SK-N-SH (cell line): ENCODE data around the gene ASTL. TPM values are rescaled to one million over a fixed set of nuclear protein-coding genes. Genes with fewer than 3 reads are reported as not detected.

Experiments
- CTCF ChIA-PET: fragments of 300-600, 350-600 bp; formaldehyde crosslinking; extraction: SDS; loops from one replicate; lab custom pipeline; 2021; lab: Yijun Ruan, JAX
- POLR2A ChIA-PET: fragments of 350-600 bp; sonication (Branson Sonifier 250); formaldehyde crosslinking; extraction: SDS; loops from one replicate; lab custom pipeline; 2020; ENCODE audit warnings: antibody characterized with exemption, inconsistent platforms; lab: Yijun Ruan, JAX
- DNase-seq: peaks from one replicate; pipeline ENCODE4 v3.0.0; 2012
- H2AFZ ChIP-seq: fragments of 200-600 bp; sonication (generic); 2 replicates; pipeline ENCODE4 v1.8.1; 2016; ENCODE audit warnings: antibody characterized with exemption, mild to moderate bottlenecking, low read depth
- H3F3A ChIP-seq: fragments of 200-600 bp; sonication (generic); replicated peaks from 2 replicates; pipeline ENCODE3; 2016; ENCODE audit warnings: antibody characterized with exemption, mild to moderate bottlenecking; ENCODE audit not compliant: insufficient read depth
- H3K27ac ChIP-seq, 2 experiments: fragments of 200-500 bp in 1 of 2; fragments of 200-600 bp in 1 of 2; sonication (Bioruptor generic) in 1 of 2; sonication (generic), shearing (Covaris generic) in 1 of 2; 2 replicates each; pipeline versions ENCODE4 v1.5.1 to v1.6.1; 2014 to 2016; ENCODE audit warnings: low read depth in 2 of 2, inconsistent platforms in 1 of 2, low read length in 1 of 2, mild to moderate bottlenecking in 1 of 2, mixed read lengths in 1 of 2
- H3K27me3 ChIP-seq: fragments of 200-600 bp; sonication (generic), shearing (Covaris generic); 2 replicates; pipeline ENCODE4 v1.6.1; 2016; ENCODE audit warnings: mixed run types; ENCODE audit not compliant: insufficient read depth
- H3K36me3 ChIP-seq, 2 experiments: fragments of 200-500 bp in 1 of 2; fragments of 200-600 bp in 1 of 2; sonication (Bioruptor generic) in 1 of 2; sonication (generic) in 1 of 2; replicated peaks in 1 of 2; 2 replicates each; pipeline versions ENCODE3 to v1.5.1; 2014 to 2016; ENCODE audit warnings: low read length in 1 of 2, mild to moderate bottlenecking in 1 of 2; ENCODE audit not compliant: insufficient read depth in 2 of 2, control insufficient read depth in 1 of 2
- H3K4me1 ChIP-seq, 2 experiments: fragments of 200-500 bp in 1 of 2; fragments of 200-600 bp in 1 of 2; sonication (Bioruptor generic) in 1 of 2; sonication (generic), shearing (Covaris generic) in 1 of 2; 2 replicates each; pipeline versions ENCODE4 v1.5.1 to v1.6.1; 2014 to 2016; ENCODE audit warnings: low read depth in 1 of 2, low read length in 1 of 2, mixed run types in 1 of 2; ENCODE audit not compliant: insufficient read depth in 2 of 2, control insufficient read depth in 1 of 2
- H3K4me2 ChIP-seq: fragments of 200-600 bp; sonication (generic), shearing (Covaris generic); 2 replicates; pipeline ENCODE4 v1.6.1; 2017; ENCODE audit warnings: mixed run types
- H3K4me3 ChIP-seq, 2 experiments: fragments of 200-500 bp in 1 of 2; fragments of 200-600 bp in 1 of 2; sonication (Bioruptor generic) in 1 of 2; sonication (generic), shearing (Covaris generic) in 1 of 2; 2 replicates each; pipeline versions ENCODE4 v1.5.1 to v1.8.1; 2014 to 2016; ENCODE audit warnings: low read depth in 2 of 2, inconsistent platforms in 1 of 2, low read length in 1 of 2, mild to moderate bottlenecking in 1 of 2, mixed read lengths in 1 of 2, moderate library complexity in 1 of 2
- H3K79me2 ChIP-seq: fragments of 200-600 bp; sonication (generic); 2 replicates; pipeline ENCODE4 v1.8.1; 2017; ENCODE audit warnings: mild to moderate bottlenecking; ENCODE audit not compliant: insufficient read depth
- H3K9ac ChIP-seq: fragments of 200-600 bp; sonication (generic); 2 replicates; pipeline ENCODE4 v1.6.1; 2017; ENCODE audit warnings: mixed run types
- H3K9me2 ChIP-seq: fragments of 200-600 bp; sonication (generic); 2 replicates; pipeline ENCODE4 v1.6.1; 2017; ENCODE audit warnings: mixed run types
- H3K9me3 ChIP-seq: fragments of 200-600 bp; sonication (generic); 2 replicates; pipeline ENCODE4 v1.6.1; 2017; ENCODE audit warnings: mixed run types, mild to moderate bottlenecking, moderate library complexity
- H4K20me1 ChIP-seq: fragments of 200-600 bp; sonication (generic); 2 replicates; pipeline ENCODE4 v1.6.1; 2017; ENCODE audit warnings: mild to moderate bottlenecking, mixed run types; ENCODE audit not compliant: insufficient read depth
- CHD2 ChIP-seq: fragments of 150-350 bp; IDR thresholded peaks from 2 replicates; pipeline ENCODE4 v1.6.1; 2018; ENCODE audit warnings: low read length; ENCODE audit not compliant: partially characterized antibody
- EZH2phosphoT487 ChIP-seq: fragments of 200-600 bp; sonication (generic); IDR thresholded peaks from 2 replicates; pipeline ENCODE4 v1.6.1; 2017; ENCODE audit warnings: low read depth, mixed run types, mild to moderate bottlenecking, antibody characterized with exemption, moderate library complexity, borderline replicate concordance
- FOSL2 ChIP-seq: IDR thresholded peaks from 2 replicates; pipeline ENCODE4 v1.4.0; 2012; ENCODE audit warnings: low read depth, mild to moderate bottlenecking, moderate library complexity, borderline replicate concordance
- GABPA ChIP-seq: IDR thresholded peaks from 2 replicates; pipeline ENCODE4 v1.4.0; 2012; ENCODE audit warnings: low read depth, mild to moderate bottlenecking
- NRF1 ChIP-seq: IDR thresholded peaks from 2 replicates; pipeline ENCODE4 v1.6.1; 2012; ENCODE audit warnings: low read depth, mild to moderate bottlenecking, low read length
- POLR2AphosphoS5 ChIP-seq: IDR thresholded peaks from 2 replicates; pipeline ENCODE4 v1.6.1; 2012; ENCODE audit warnings: low read depth, low read length
- RCOR1 ChIP-seq: fragments of 150-350 bp; IDR thresholded peaks from 2 replicates; pipeline ENCODE4 v1.6.1; 2017; ENCODE audit warnings: antibody characterized with exemption, low read length
- RFX5 ChIP-seq: IDR thresholded peaks from 2 replicates; pipeline ENCODE4 v1.6.1; 2012; ENCODE audit warnings: mild to moderate bottlenecking, improper control_type of control experiment, low read length
- RXRA ChIP-seq: IDR thresholded peaks from 2 replicates; pipeline ENCODE4 v1.4.0; 2012; ENCODE audit warnings: low read depth, mild to moderate bottlenecking, borderline replicate concordance
- SIN3A ChIP-seq: IDR thresholded peaks from 2 replicates; pipeline ENCODE4 v1.6.1; 2012; ENCODE audit warnings: low read depth, mild to moderate bottlenecking, low read length, moderate library complexity, borderline replicate concordance
- SMC3 ChIP-seq: IDR thresholded peaks from 2 replicates; pipeline ENCODE4 v1.6.1; 2012; ENCODE audit warnings: low read depth, low read length, improper control_type of control experiment
- TCF12 ChIP-seq: IDR thresholded peaks from 2 replicates; pipeline ENCODE4 v1.4.0; 2012
- WGBS: methylation state at CpG from one replicate; pipeline ENCODE4 v1.1.6; 2017; ENCODE audit warnings: low lambda C conversion rate; 5-methylcytosine and 5-hydroxymethylcytosine counted together
- polyA plus RNA-seq, 3 experiments: library from polyadenylated mRNA; depleted of rRNA; stranded (reverse); fragments of >200 nt; gene quantifications; 2 replicates each; pipeline ENCODE4 v1.2.3, GENCODE V29; 2012
- TF ChIP-seq, protein P1 (sequence below): fragments of 150-350 bp; IDR thresholded peaks from 2 replicates; pipeline ENCODE4 v1.6.1; 2016; ENCODE audit warnings: mild to moderate bottlenecking, low read depth, low read length
- TF ChIP-seq, protein P2 (sequence below): IDR thresholded peaks from 2 replicates; pipeline ENCODE4 v1.6.1; 2012; ENCODE audit warnings: mild to moderate bottlenecking, low read depth, low read length, moderate library complexity
- TF ChIP-seq, protein P3 (sequence below): fragments of 200-600 bp; sonication (generic); IDR thresholded peaks from 2 replicates; pipeline ENCODE4 v1.6.1; 2017; ENCODE audit warnings: antibody characterized with exemption, mild to moderate bottlenecking, moderate library complexity
- TF ChIP-seq, protein P4 (sequence below): IDR thresholded peaks from 2 replicates; pipeline ENCODE4 v1.4.0; 2012; ENCODE audit warnings: low read depth, borderline replicate concordance

ASTL gene
- polyA plus RNA-seq, 1 of the 3 experiments (the other 2 are of a cell fraction) = not detected

DNA sequence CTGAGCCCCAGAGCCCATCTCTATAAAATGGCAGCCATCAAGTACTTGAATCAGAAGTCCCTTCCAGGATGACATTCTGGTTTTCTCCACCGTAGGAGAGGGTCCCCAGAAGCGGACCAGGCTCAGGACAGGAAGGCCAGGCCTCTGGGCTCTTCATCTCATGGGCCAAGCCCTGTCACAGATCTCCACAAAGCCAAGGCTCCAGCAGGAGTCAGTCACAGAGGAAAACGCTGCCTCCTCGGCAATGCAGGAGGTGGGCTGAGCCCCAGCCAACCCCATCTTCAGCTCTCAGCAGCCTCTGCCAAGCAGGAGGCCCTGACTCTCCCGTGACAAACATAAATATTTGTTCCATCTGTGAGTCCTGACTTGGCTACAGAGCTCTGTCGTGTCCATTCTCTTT is 64.1 kb downstream of the ASTL start:
- no peaks in the 10 kb centered on the region for H3F3A ChIP-seq
- H4K20me1 ChIP-seq = no peaks in the 10 kb centered on the region
- H3K36me3 ChIP-seq = no peaks in the 10 kb centered on the region
- peaks cover 0 to 16% of the 10 kb centered on the region in 2 experiments; a peak in 1 of 4 replicates for H3K4me1 ChIP-seq
- H3K9ac ChIP-seq = no peak overlapping the region
- ChIA-PET CTCF (interaction anchor here (1.0 to 2.1 kb wide), 5 partner anchors 8 to 82 kb away, joined by 3 to 9 read pairs (median 5); partner anchors contain the start of gene ADRA2B), POLR2A (no interaction called here)
- no peak for DNase-seq
- no peaks in the 10 kb centered on the region for H3K27me3 ChIP-seq
- H3K9me3 ChIP-seq = no peaks in the 10 kb centered on the region; the same call in 1 of the 2 replicates
- H3K9me2 ChIP-seq = no peaks in the 10 kb centered on the region
- H3K4me3 ChIP-seq = no peak overlapping the region
- H3K27ac ChIP-seq = no peak overlapping the region
- no peak for TF ChIP-seq NRF1
- no peak for TF ChIP-seq EZH2phosphoT487
- TF ChIP-seq SMC3 = no peak
- no peak for TF ChIP-seq RXRA
- no peak for TF ChIP-seq TCF12
- no peak for TF ChIP-seq SIN3A
- TF ChIP-seq RCOR1 = no peak
- no peak for TF ChIP-seq RFX5
- TF ChIP-seq POLR2AphosphoS5 = no peak
- TF ChIP-seq, protein P1, sequence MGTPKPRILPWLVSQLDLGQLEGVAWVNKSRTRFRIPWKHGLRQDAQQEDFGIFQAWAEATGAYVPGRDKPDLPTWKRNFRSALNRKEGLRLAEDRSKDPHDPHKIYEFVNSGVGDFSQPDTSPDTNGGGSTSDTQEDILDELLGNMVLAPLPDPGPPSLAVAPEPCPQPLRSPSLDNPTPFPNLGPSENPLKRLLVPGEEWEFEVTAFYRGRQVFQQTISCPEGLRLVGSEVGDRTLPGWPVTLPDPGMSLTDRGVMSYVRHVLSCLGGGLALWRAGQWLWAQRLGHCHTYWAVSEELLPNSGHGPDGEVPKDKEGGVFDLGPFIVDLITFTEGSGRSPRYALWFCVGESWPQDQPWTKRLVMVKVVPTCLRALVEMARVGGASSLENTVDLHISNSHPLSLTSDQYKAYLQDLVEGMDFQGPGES = no peak
- TF ChIP-seq, protein P2, sequence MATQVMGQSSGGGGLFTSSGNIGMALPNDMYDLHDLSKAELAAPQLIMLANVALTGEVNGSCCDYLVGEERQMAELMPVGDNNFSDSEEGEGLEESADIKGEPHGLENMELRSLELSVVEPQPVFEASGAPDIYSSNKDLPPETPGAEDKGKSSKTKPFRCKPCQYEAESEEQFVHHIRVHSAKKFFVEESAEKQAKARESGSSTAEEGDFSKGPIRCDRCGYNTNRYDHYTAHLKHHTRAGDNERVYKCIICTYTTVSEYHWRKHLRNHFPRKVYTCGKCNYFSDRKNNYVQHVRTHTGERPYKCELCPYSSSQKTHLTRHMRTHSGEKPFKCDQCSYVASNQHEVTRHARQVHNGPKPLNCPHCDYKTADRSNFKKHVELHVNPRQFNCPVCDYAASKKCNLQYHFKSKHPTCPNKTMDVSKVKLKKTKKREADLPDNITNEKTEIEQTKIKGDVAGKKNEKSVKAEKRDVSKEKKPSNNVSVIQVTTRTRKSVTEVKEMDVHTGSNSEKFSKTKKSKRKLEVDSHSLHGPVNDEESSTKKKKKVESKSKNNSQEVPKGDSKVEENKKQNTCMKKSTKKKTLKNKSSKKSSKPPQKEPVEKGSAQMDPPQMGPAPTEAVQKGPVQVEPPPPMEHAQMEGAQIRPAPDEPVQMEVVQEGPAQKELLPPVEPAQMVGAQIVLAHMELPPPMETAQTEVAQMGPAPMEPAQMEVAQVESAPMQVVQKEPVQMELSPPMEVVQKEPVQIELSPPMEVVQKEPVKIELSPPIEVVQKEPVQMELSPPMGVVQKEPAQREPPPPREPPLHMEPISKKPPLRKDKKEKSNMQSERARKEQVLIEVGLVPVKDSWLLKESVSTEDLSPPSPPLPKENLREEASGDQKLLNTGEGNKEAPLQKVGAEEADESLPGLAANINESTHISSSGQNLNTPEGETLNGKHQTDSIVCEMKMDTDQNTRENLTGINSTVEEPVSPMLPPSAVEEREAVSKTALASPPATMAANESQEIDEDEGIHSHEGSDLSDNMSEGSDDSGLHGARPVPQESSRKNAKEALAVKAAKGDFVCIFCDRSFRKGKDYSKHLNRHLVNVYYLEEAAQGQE = no peak
- H2AFZ ChIP-seq = no peak overlapping the region
- WGBS = 25% methylated on average over 4 of the region's 6 CpGs
- no peaks in the 10 kb centered on the region for H3K79me2 ChIP-seq
- H3K4me2 ChIP-seq = no peak overlapping the region

DNA sequence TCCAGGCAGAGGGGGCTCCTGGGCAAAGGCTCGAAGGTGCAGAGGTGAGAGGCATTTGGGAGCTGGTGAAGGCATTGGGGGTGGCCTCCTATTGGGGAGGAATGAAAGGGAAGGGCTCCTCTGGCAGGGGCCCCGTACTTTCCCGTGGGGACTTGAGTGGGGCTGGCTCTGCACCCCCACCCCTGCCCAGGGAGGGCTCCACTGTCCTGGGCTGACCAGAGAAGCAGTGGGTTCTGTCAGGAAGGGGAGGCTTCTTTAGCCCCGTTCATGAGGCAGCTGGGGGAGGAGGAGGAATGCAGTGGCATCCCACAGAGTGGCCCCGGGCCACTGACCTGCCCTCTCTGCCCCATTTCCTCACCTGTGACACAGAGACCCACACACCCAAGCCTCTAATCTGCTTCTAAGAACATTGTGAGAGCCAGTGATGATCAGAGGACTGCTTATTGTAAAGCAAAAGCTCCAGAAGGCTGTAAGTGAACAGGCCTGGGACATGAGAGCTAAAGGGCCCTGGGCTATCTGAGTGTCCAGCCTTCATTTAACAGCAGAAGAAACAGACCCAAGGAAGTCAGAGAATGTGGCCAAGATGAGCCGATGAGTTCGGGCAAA is 65.0 kb downstream of the ASTL start:
- no peak for DNase-seq
- Histone ChIP-seq H3K27me3 (no peaks in the 10 kb centered on the region), H3F3A (no peaks in the 10 kb centered on the region), H3K9me2 (no peaks in the 10 kb centered on the region), H4K20me1 (no peaks in the 10 kb centered on the region), H3K9ac (no peak overlapping the region), H3K36me3 (no peaks in the 10 kb centered on the region), H2AFZ (no peak overlapping the region), H3K4me3 (no peak overlapping the region), H3K4me1 (peaks cover 0 to 16% of the 10 kb centered on the region in 2 experiments; a peak in 1 of 4 replicates), H3K79me2 (no peaks in the 10 kb centered on the region), H3K9me3 (no peaks in the 10 kb centered on the region), H3K4me2 (no peak overlapping the region), H3K27ac (no peak overlapping the region)
- 63% methylated on average over 7 of the region's 7 CpGs for WGBS
- POLR2A ChIA-PET = no interaction called here
- CTCF ChIA-PET = interaction anchor here (1.0 to 1.3 kb wide), 3 partner anchors 9 to 43 kb away, joined by 3 to 4 read pairs (median 3); no protein-coding TSS in a partner anchor
- TF ChIP-seq RXRA (no peak), FOSL2 (no peak), CHD2 (no peak), GABPA (no peak)
- TF ChIP-seq, protein P3, sequence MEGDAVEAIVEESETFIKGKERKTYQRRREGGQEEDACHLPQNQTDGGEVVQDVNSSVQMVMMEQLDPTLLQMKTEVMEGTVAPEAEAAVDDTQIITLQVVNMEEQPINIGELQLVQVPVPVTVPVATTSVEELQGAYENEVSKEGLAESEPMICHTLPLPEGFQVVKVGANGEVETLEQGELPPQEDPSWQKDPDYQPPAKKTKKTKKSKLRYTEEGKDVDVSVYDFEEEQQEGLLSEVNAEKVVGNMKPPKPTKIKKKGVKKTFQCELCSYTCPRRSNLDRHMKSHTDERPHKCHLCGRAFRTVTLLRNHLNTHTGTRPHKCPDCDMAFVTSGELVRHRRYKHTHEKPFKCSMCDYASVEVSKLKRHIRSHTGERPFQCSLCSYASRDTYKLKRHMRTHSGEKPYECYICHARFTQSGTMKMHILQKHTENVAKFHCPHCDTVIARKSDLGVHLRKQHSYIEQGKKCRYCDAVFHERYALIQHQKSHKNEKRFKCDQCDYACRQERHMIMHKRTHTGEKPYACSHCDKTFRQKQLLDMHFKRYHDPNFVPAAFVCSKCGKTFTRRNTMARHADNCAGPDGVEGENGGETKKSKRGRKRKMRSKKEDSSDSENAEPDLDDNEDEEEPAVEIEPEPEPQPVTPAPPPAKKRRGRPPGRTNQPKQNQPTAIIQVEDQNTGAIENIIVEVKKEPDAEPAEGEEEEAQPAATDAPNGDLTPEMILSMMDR = no peak
- TF ChIP-seq, protein P4, sequence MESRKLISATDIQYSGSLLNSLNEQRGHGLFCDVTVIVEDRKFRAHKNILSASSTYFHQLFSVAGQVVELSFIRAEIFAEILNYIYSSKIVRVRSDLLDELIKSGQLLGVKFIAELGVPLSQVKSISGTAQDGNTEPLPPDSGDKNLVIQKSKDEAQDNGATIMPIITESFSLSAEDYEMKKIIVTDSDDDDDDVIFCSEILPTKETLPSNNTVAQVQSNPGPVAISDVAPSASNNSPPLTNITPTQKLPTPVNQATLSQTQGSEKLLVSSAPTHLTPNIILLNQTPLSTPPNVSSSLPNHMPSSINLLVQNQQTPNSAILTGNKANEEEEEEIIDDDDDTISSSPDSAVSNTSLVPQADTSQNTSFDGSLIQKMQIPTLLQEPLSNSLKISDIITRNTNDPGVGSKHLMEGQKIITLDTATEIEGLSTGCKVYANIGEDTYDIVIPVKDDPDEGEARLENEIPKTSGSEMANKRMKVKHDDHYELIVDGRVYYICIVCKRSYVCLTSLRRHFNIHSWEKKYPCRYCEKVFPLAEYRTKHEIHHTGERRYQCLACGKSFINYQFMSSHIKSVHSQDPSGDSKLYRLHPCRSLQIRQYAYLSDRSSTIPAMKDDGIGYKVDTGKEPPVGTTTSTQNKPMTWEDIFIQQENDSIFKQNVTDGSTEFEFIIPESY = no peak
